Effector CD4-positive, alpha-beta T cell (primary cell): Measurements from ENCODE around the gene ANKRD27.

Experiments used
- DNase-seq: peaks from one replicate; pipeline ENCODE4 v3.0.0-alpha.2; 2020

The ANKRD27 gene

DNA sequence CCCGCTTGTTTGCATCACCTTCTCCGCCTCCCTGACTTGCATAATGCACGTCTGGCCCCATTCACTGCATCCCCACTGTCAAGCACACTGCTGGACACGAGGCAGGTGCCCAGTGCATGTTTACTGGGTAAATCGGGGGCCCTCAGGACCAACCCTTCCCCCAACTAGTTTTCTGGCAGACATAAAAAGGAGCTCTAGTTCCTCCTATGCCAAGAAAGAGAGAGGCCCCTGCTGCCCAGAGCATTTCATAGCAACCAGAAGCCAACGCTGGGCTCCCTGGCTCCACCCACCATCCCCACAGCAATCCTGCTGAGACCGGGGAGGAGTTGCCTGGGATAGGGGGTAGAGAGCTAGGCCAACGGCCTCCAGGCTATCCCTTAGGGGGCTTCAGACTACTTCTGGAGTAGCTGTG lies 23.2 kb downstream of the ANKRD27 start:
- no peak for DNase-seq

DNA sequence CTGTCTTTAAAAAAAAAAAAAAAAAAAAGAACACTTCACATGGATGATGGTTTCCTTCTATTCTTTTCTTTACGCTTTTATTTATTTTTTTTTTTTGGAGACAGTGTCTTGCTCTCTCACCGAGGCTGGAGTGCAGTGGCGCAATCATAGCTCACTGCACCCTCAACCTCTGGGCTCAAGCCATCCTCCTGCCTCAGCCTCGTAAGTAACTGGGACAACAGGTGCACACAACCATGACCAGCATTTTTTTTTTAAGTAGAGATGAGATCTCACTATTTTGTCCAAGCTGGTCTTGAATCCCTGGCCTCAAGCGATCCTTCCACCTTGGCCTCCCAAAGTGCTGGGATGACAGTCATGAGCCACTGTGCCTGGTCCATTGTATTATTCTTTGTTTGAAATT lies 24.3 kb downstream of the ANKRD27 start:
- DNase-seq, result no peak

DNA sequence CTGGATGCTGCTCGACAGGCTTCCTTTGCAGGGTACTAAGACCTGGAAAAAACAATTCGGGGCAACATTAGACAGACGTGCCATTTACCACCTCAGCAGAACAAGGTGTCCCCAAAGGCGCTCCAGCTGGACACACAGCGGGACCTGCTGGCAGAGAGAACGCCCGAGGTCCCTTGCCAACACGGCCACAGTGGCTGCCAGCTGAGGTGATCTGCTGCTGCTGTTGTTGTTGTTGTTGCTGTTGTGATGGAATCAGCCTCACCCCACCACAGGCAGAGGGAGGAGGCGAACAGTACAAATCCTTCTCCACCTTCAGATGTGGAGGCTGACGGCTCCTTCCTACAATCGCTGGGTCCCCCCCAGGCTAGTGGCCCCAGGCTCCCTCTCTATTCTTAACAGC lies 25.2 kb downstream of the ANKRD27 start:
- no peak for DNase-seq

DNA sequence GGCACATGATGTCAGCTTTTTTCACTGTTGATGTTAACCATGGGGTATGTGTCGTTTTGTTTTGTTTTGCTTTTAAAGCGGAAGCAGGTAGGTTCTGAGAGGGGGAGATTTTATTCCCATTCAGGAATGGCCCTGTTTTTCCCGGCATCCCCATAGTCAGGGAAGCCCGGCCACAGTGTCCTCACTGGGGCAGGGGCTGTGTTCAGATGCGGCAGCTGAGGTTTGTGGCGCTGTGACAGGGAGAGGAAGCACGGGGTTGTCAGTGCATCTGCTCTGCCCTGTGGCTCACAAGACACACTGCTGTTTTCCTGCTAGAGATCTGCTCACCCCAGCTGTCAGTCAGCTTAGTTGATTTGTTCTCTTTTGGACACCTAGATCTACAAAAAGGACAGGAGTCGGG lies 27.6 kb downstream of the ANKRD27 start:
- no peak for DNase-seq

DNA sequence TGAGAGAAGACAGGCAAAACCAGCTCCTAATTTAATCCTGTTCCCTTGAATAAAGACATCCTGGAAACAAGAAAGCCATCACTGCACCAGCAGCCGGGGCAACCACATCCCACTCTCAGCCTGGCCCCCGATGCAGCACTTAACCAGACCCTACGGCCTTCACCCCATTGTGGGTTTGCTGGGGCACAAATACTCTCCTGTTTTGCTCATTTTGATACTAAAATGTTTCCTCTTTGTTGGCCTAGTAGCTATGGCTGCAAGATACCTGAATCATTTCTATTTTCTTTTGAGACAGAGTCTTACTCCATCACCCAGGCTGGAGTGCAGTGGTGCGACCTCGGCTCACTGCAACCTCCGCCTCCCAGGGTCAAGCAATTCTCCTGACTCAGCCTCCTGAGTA lies 28.4 kb downstream of the ANKRD27 start:
- DNase-seq, result no peak

DNA sequence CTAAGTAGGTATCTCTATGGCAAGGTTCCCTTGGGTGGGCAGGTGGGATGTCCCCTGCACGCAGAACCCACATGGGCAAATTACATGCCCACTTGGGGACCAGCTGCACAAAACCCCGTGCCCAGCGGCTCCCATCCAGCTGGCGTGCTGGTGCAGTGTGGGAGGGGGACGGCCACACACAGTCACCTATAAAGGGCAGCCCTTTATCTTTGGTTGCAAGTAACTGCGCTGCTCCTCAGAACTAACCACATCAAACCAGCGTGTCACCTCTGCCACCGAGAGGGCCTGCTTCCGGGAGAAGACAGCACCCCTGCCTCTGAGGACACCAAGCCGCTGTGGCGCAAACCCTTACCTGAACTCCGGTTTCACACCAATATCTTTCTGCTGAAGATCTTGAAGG lies 32.2 kb downstream of the ANKRD27 start:
- DNase-seq, result peak; percentile 25

DNA sequence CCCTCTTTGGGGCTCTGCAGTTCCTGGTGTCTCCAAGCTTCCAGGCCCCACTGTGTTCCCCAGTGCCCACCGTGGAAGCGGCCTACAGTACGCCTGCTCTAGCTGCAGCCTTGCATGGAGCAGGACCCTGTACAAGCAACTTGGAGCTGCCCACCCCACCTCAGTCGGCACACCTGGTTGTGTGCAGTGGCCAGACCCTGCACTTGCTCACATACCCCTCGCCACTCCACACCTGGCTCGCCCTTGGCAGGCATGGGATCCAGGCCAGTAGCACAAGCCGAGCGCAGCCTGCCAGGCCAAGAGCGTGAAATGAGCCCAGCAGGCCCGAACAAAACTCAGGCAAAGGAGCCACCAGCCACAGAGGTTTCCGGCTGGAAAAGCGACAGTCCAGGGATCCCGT lies 36.4 kb downstream of the ANKRD27 start:
- no peak for DNase-seq

DNA sequence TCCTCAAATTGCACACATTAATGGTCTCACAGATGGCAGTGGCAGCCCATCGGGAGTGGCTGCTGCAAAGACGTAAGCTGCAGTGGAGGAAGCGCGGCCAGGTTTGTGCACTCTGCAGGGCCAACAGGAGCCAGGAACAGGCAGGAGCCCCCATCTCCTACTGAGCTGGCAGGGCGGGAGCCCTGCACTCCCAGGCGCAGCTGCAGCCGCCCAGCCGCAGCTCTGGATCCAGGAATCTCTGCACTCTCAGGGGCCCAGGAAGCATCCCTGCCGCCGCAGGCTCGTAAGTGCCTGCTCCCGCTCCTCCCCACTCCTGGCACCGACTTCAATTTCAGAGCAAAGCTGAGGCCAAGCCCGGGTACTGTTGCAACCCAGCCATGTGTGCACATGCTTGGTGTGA lies 37.5 kb downstream of the ANKRD27 start:
- no peak for DNase-seq

DNA sequence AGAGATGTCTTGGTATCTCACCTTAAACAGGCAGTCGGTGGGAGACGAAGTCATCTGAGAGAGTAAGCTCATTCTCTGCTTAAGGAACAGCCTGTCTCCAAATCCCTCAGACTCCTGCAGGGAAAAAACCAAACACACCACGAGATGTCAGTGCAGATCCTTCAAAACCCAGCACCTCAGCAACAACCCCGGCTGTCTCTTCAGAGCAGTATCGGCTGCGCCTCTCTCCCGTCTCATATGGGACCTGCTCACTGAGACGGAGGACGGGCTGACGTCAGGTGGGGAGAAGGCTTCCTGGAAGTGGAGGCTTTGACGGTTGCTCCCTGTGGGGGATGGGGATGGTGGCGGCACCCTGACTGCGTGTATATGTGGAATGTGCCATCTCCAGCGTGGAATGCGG lies 43.6 kb downstream of the ANKRD27 start:
- no peak for DNase-seq

DNA sequence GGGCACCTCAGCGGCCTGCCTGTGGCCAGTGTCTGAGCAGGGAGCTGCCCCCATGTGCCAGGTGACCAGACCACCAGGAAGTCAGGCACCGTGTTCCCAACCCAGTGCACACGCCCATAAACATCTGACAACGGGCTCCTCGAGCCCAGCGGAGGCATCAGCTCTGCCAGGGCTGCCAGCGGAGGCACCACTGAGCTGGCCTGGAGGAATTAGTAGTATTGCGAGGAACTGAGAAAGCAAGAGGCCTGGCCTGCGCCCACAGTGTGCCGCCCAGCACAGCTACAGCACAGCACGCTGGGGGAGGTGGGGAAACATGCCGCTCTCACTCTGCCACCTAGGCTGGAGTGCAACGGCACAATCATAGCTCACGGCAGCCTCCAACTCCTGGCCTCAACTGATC lies 44.6 kb downstream of the ANKRD27 start:
- DNase-seq, result no peak

DNA sequence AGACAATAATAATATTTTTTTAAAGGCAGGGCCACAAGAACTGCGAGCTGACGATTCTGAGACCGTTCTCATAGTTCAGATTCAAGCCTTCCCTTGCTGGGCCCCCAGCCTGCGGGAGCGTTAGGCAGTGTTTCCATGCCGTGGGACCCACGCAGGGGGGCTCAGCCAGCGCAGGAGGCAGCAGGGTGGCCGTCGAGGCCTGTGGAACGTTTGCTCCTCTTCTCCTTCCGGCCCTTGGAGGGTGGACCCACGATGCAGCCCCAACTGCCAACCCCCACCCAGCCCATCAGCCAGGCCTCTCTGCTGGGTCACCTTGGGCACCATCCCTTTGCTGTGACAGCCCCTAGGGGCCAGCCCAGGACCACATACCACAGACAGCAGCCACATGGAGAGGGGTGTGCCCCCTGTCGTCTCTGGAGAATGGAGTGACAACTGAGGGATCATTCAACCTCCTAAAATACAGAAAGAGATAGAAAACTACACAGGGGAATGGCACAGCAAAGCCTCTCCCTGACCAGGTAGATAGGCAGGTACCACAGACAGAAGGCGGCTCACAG lies 47.2 kb downstream of the ANKRD27 start:
- no peak for DNase-seq

DNA sequence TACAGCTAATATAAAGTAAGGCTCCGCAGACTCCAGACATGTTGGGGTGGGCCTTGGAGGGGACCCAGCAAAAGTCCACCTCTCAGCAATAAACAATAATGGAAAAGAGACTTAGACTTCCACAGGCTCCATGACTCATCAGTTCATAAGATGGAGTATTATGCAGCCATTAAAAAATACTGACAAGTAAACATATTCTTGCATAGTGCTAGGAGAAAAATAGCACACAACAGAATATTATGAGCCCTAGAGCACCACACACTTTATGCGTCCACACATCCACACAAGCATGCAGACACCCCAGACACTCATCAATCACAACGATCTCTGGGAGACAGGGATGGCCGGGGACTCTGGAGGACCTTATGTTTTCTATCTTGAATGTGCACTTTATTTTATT lies 48.0 kb downstream of the ANKRD27 start:
- DNase-seq, result no peak

DNA sequence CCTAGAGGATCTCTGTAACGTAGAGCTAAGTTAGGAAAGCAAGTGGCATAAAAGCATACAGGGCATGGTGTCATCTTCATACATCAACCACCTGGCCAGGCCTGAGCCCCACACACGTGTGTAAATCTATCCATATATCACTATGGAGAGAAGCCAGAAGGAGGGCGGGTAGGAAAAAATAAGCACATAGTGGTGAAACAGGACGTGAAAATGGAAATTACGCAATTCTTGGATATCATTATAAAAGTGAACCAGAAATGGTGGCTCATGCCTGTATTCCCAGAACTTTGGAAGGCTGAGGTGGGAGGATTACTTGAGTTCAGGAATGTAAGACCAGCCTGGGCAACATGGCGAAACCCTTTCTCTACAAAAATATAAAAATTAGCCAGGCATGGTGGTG lies 50.6 kb downstream of the ANKRD27 start:
- DNase-seq, result no peak

DNA sequence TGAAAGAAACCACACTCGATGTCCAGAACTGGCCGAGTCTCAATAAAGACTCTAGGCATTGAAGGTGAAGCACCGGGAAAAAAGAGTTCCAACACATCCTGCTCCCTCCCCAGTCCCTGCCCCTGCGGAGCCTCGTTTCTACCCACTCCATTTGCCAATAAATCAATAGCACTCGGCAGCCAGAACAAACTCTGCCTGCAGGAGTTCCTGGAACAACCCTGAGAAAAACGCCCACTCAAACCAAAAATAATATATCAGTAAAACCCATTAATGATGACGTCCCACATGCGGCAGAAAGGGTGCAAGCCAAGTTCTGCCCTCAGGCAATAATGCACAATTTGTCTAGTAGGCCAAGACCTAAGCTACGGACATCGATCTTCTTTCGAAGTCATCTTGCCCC lies 53.0 kb downstream of the ANKRD27 start:
- no peak for DNase-seq

DNA sequence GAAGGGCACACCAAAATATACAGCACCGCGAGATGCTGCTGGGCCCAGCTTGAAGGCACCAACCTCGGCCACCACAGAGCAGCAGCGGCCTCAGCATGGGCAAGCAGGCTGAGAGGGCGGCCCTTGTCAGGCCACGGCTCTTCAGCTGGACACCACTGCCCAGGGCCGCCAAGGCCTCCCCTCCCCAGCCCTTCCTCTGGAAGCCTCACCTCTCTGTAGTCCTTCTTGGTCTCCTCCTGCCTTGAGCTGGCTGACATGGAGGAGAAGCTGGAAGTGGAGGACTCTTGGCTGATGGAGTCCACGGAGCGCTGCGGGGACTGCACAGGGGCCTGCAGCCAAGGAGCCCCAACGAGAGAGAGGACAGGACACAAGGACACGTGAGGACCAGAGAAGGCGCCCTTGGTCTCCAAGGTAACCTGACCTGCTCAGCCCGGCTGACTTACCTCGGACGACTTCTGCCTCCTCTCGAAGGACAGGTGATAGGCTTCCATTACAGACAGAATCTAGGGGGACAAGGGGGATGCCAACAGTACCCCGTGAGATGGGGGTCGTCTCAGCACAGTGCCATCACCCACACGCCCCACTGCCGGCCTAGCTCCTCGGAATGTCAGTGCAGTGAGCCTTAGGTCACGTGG lies 55.8 kb downstream of the ANKRD27 start:
- DNase-seq, result no peak

DNA sequence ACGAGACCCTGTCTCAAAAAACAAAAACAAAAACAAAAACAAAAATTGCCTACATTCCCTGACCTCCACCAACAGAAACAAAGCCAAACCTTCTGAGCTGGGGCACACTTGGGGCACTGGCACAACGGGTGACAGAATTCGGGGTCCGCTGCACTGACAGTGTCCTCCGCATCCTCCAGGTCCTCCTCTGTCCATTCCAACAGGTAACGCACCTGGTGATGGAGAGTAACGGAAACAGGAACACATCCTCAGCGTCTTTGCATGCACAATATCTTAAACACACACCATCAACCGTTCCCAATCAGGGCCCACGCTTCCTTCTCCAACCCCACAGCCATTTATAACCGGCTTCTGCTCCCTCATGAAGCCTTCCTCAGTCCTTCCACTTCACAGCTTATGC lies 59.4 kb downstream of the ANKRD27 start:
- DNase-seq, result no peak

DNA sequence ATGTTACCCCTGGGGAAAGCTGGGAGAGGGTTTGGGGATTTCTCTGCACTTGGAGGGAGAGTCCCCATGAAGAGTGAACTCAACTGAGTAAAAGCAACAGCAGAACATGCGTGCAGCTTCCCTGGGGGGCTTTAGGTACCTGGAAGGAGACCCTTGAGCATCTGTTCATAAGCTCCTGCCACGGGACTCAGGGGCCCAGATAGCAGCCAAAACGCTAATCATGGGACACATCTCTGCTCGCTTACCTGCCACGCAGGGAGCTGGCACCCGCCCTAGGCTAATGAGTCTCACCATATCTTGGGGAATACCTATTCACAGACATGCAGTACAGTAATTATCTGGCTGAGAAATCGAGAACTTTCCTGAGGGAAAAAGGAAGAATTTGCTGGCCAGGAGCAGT lies 60.1 kb downstream of the ANKRD27 start:
- DNase-seq, result no peak

DNA sequence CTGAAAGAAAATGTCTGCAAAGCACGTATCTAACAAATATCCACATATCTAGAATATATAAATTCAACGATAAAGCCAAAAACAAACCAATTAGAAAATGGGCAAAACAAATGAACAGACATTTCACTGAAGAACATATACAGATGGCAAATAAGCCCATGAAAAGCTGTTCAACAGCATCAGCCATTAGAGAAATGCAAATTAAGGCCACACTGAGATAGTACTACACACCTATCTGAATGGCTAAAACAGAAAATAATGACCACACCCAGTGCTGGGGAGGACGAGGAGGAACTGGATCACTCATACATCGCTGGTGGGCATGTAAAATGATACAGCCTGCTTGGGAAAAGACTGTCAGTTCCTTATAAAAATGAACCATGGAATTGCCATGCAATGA lies 62.0 kb downstream of the ANKRD27 start:
- DNase-seq, result no peak

DNA sequence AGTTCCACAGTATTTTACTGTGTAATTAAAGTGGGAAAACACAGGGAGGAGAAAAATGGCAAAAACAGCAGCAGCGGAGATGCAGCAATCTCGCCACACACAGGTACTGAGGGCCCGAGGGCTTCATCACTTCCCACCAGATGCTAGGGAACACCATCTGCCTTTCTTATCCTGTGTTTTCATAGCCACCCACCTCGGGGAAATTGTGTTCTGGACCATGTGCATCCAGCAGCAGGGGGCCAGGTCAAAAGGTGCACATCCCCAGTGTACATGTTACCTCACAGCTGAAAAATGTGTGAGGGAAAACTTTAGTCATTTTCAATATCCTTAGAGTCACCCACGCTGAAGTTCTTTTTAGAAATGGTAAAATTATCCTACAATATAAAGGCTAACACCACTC lies 63.8 kb downstream of the ANKRD27 start:
- DNase-seq, result no peak

DNA sequence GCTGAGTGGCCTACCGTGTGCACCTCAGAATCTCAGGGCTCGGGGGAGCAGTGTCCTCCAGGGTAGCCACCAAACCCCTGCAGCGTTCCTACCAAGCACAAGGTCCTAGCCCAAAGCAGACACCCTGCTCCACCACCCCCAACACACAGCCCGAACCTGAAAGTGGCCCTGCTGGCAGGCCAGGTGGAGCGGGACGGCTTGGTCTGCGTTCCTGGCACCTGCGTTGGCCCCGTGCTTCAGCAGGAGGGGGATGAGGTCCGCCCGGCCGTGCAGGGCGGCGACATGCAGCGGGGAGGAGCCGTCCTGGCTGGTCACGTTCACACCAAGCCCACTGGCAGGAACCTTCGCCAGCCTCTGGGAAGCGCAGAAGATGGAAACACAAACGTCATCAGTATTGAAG lies 67.5 kb downstream of the ANKRD27 start:
- no peak for DNase-seq

DNA sequence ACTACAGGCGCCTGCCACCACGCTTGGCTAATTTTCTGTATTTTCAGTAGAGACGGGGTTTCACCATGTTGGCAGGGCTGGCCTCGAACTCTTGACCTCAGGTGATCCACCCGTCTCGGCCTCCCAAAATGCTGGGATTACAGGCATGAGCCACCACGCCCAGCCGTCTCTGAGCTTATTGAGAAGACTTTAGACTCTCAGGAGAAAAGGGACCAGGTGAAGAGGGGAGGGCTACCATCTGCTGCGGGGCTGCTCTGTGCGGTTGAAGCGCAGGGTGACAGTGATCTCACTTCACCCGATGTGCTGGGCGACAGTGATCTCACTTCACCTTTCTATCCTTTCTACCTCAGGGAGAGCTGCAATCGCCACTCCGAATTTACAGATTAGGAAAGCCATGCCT lies 68.7 kb downstream of the ANKRD27 start:
- DNase-seq, result no peak

DNA sequence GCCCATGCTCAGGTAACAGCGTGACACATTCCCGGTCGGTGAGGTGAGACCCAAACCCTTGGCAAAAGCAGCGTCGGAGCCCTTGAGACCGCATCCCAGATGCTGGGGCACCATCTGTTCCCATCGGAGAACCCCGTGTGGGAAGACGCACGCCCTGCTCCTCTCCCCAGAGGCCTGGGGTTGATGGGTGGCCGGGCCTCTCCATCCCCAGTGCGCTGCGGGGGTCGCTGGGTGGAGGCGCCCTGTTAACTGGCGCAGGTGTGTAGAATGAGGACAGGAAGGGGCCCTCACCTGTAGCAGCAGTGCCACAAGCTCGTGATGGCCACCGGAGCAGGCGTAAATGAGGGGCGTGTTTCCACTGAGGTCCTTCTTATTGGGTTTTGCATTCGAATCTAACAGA lies 69.4 kb downstream of the ANKRD27 start:
- DNase-seq, result no peak

DNA sequence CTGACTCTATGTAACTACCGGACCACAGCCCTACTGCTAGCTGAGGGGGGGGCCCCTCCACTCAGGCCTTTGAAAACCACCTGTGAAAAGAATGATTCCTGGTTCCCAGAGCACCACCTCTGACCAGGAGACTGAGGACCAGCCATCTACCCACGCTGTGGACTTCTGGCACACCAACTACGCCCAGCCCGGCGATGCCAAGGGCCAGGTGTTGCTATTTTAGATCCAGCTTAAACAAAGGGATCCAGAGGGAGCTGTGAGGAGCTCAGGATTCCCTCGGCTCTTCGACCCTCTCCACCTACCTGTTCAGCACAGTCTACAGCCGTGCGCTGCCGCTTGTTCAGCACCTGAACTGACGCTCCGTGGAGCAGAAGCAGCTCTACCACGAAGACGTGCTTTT lies 71.0 kb downstream of the ANKRD27 start:
- no peak for DNase-seq

DNA sequence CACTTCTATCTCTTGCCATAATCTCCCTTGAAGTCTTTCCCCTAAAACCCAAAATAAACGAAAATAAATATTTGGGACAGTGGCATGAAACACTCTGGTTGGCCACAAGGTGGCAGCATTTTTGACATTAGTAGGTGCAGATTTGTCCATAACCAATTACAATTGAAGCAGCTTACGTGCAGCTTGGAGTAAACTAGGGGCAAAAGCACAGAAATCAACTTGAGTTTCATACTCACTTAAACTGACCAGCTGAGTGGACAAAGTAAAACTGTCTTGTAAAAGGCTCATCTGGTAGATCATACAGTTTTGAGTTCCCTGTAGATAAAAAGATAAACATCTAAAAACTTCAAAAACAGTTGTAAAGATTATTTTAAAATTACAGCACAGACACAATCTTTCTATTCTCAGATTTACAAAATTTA lies 75.2 kb downstream of the ANKRD27 start:
- peak; percentile 37 for DNase-seq

DNA sequence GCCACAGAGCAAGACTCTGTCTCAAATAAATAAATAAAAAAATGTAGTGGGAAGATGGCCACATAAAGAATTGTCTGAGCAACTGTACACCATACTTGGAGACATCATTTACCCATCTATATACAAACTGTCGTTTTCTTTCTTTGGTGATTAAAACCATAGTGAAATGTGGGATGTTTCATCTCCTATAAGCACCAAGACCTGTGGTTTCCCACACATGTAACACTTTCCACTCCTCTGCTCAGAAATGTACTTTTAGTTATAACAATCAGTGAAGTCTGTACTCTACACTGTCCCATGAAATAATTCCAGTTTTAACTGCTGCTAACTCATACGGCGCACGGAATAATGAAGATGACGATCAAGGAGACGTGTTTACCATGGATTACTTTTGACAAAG lies 75.7 kb downstream of the ANKRD27 start:
- DNase-seq, result no peak
